ENCODE results near the gene EGFLAM. TPM values are rescaled to one million over a fixed set of nuclear protein-coding genes. Genes with fewer than 3 reads are reported as not detected.
A peak's percentile ranks its signal among the peaks of the same experiment; 100 is the strongest.

Gene EGFLAM
- under 0.01 and 7.0 TPM in 2 replicates for total RNA-seq

DNA sequence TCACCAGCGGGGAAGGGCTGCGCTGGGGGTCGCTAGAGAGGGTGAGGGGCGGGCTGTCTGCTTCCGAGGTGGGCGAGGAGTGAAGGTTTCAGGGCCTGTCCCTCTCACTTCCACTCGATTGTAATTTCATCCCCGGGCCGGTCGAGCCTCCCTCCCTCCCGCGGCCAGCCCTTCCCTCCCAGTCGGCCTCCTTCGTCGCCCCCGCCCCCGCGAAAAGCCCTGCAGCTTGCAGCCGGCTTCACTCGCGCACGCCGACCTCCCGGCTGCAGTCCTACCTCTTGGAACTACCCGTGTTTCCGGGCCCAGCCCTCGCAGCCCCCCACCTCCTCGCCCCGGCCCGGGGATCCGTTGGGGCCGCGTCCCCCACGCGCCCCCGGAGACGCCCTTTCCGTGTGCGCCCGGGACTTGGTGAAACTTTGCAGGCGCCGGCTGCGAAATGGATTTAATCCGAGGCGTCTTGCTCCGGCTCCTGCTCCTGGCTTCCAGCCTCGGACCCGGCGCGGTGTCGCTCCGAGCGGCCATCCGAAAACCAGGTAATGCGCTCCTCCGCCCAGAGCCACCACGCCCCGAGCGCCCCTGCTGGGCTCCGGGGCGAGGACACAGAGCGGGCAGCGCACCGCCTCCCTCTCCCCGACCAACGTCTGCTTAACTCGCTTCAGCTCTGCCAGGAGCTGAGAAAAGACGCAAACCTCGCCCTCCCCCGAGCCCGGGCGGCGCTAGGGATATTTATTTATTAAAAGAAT lies at the start of gene EGFLAM:
TSS of gene EGFLAM (plus strand) at position 241 of the 743 bp plus-strand sequence. CDS start at position 437, 196 bp downstream.
- DNase-seq (ENCODE audit: low read depth): no peak

DNA sequence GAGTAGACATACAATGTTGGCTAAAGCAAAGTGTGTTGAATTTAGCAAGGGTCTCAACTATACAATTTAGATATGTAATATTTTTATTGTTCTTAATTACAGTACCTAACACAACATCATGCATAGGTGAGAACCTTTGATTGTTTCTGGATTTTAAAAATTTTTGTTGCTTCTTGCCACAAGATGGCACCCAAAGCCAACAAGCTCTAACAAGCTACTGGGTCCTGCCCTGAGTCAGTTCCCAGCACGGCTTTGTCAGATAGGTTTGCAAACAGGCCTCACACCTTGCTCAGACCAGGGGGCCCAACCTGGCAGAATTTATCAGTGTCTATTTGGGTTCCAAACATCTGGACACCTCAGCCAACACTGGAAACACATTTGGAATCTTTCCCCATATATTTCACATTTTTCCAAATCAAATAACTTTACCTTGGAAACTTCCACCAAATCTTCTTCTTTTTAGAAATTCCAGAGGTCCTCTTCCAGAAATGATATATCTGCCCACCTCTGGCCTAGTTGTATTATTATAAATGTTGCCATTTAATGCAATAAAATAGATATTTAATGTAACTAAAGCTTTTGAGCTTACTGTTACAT lies 49.5 kb upstream of the EGFLAM start:
- DNase-seq (ENCODE audit: low read depth): peak; percentile 50

DNA sequence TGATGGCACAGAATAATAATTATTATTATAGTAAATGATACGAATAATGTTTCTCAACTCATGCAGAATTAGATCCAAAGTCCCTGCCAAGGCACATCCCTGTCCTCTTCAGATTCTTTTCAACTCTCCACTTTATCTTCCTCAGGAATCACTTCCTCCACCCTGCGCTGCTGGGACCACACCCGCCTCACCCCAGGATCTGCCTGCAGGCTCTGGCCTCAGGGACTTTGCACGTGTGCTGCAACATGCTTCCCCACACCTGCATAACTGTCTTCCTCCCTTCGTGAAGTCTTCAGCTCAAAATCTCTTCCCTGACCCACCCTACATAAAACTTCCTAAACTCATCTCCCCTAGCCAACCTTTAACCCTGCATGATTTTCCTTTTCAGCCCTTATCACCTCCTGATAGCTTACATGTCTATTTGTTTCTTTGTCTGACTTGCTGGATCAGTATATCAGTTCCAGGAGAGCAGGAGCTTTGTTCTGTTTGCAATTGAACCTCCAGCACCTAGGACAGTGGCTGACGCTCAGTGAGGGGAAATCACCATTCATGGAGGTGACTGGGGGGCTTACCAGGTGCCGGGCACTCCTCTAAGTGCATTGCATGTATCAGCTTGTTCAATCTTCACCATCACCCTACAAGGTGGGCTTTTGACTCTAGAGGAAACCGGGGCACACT lies 47.5 kb upstream of the EGFLAM start:
- no peak for DNase-seq (ENCODE audit: low read depth)

DNA sequence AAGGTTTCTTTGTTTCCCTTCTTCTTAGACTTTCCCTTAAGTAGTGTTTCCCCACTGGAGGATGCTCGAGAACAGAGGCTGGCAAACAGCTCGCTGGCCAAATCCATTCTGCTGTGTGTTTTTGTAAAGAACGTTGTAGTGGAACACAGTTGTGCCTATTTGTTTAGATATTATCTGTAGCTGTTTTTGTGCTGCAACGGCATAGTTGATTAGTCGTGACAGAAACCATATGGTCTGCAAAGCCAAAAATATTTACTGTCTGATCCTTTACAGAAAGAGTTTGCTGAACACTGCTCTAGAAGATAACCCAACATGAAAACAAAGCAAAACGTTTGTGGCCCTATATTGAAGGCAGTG lies 47.0 kb upstream of the EGFLAM start:
- DNase-seq (ENCODE audit: low read depth): no peak

DNA sequence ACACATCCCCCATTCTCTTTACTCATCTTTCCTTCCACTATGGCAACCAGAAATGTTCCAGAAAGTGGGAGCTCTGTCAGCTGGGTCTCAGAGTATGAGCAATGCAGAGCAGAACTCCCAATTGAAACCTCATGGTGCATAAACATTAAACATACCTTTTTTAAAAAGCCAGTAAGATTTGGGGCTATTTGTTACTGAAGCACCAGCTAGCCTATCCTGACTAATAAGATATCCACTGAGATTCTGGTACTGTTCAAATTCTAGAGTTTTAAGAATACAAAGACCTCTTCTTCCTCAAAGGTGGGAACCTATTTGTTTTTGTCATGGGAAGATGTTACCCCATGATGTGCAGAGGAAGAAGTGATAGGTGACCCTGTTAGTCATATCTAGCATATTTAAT lies 46.1 kb upstream of the EGFLAM start:
- DNase-seq (ENCODE audit: low read depth): no peak

DNA sequence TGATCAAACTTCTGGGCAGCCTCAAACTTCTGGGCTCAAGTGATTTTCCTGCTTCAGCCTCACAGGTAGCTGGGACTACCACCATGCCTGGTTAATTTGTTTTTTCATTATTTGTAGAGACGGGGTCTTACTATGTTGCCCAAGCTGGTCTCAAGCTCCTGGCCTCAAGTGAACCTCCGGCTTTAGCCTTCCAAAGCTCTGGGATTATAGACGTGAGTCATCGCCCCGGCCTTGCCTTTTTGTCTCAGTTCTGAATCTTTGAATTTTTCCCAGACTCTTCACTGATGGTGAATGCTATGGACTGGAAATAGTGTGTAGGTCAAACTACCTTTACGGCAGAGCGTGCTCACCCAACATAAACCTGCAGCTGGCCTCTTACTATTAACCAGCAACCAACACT lies 32.3 kb upstream of the EGFLAM start:
- DNase-seq (ENCODE audit: low read depth): no peak

DNA sequence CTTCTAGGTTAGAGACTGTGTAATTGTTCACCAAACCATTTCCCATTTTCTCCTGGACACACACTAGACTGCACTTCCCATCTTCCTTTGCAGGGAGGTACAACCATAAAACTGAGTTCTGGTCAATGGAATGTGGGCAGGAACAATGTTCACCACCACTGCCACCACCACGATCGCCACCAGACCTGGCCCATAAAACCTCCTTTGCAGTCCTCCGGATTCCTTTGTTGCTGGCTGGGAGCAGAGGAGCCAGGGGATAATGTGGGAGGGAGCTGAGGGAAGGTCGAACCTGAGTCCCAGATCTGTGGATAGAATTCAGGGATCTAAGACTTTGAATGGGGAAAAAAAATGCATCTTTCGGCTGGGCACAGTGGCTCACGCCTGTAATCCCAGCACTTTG lies 29.4 kb upstream of the EGFLAM start:
- no peak for DNase-seq (ENCODE audit: low read depth)

DNA sequence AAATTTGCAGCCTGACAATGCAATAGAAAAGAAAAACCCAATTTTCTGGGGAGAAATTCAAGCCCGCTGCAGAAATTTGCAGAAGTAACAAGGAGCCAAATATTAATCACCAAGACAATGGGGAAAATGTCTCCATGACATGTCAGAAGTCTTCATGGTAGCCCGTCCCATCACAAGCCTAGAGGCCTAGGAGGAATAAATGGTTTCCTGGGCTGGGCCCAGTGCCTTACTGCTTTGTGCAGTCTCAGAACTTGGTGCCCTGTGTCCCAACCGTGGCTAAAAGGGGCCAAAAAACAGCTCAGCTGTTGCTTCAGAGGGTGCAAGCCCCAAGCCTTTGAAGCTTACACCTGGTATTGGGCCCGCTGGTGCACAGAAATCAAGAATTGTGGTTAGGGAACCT lies 23.6 kb upstream of the EGFLAM start:
- DNase-seq (ENCODE audit: low read depth): no peak

DNA sequence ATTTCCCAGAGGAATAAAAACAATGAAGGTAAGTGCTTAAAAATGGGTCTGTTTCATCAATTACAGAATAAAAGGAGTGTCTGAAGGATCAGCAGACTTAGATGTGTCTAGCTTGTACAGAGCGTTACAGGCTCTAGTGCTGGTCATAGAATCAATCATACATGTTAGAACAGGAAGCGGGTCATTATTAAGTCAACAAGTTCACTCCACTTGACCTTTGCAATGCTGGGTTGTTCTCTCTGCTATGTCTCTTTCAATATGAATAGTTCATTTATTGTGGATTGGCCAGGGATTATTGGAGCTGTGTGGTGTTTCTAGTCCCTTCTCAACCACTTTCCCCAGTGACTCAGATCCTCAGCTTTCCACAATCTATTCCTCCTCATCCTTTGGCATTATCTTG lies 20.7 kb upstream of the EGFLAM start:
- DNase-seq (ENCODE audit: low read depth): no peak

DNA sequence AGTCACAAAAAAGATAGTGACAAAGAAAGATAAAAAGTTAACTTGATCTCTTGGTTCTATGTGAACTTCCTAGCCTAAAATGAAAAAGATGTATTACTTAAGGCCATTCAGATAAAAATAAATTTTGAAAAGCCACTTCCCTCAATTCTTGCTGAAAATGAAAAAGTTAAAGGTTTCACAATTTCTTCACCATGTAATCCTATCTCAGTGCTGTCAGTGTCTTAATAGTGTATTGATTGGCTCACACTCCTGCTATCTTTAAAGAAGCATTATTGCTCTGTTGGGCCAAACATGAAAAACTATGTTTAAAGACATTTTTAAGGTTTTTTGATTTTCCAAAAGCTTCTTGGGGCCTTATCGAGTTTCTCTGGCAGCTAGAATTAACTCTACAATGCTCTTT lies 18.1 kb upstream of the EGFLAM start:
- no peak for DNase-seq (ENCODE audit: low read depth)

DNA sequence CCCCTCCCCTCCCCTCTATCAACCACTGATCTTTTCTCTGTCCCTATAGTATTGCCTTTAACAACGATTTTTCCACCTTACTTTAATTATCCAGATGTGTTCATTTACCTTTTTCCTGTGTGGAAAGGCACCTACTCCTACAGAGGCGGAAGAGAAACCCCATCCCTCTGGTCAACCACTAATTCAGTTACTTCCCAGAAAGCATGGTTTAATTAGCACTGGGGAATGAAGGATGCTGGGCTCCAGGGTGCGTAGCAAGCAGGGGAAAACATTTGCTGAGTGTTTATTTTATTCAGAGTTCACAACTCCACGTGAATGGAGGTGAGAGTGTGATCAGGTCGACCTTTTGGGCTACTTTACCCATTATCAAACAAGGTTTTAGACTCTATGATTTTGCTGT lies 16.7 kb upstream of the EGFLAM start:
- no peak for DNase-seq (ENCODE audit: low read depth)

DNA sequence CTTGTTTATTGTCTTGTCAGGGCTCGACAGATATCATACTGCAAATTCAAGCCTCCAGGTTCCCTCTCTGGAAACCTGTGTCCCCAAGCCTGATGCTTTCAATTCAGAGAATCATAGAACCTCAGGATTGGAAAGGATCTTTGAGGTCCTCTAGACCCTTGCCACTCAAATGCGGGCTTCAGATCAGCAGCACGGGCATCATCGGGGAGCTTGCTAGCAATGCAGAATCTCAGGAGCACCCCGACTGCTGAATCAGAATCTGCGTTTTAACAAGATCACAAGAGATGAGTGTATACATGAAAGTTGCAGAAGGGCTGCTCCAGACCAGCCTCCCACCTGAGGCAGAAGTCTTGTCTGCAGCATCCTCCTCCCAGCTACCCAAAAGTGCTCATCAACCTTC lies 13.1 kb upstream of the EGFLAM start:
- DNase-seq (ENCODE audit: low read depth): no peak

DNA sequence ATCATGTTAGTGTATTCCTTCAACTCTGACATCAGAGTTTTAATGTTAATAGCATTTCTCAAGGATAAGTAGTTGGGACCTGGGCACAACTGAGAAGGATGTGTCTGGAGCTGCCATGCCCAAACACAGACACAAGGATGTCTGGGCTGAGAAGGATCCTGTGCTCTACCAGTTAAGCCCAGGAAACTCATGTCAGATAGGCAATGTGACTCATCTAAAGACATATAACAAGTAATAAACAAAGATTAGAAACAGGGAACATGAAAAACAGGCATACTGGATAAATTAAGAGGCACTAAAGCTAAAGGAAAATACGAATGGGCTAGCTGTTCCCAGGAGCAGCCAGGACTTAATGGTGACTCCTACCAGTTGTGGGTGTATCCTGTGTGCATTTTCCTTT lies 9.1 kb upstream of the EGFLAM start:
- DNase-seq (ENCODE audit: low read depth): no peak

DNA sequence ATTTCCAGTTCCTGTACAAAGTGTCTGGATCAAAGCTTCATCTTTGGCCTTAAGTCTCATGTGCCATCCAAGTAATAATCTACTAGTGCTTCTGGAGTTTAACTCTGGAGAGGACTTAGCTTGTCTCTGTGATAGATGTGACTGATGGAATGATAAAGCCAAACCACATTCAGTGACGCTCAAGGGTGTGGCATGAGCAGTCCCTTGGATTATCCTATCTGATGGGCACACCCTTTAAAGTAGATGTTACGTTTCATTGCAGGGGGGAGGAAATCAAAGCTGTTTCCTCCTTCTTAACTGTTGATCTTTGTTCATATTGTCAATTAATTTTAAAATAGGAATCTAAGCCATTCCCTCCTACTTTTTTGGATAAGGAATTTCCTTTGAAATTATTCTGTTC lies 8.5 kb upstream of the EGFLAM start:
- DNase-seq (ENCODE audit: low read depth): no peak

DNA sequence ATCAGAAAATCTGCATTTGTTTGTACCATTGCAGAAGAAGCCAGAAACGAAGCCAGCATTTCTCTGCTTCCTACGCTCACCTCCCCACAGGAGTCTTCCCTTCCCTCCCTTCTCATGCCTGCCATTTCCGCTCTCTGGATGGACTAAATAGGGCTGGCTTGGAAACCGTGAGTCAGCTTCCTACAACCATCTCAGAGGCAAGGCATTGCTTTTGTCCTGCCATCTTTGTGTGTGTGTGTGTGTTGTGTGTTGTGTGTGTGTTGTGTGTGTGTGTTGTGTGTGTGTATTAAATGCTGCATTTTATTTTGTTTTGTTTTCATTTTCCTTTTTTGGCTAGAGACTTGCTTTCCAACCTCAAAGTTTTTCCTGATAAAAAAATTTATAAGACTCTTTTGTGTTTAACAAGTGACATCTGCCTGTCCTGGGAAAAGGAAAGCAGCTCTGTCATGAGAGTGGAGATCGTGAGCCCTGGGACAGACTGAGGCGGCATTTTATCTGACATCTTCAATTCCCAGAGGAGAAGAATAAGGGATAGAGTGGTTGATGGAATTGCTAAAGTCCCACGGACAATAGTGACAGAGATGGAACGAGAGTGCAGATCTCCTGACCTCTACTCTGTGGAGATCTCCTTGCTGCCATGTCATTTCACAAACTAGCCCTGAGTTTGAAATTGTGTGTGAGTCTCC lies 7.5 kb upstream of the EGFLAM start:
- no peak for DNase-seq (ENCODE audit: low read depth)

DNA sequence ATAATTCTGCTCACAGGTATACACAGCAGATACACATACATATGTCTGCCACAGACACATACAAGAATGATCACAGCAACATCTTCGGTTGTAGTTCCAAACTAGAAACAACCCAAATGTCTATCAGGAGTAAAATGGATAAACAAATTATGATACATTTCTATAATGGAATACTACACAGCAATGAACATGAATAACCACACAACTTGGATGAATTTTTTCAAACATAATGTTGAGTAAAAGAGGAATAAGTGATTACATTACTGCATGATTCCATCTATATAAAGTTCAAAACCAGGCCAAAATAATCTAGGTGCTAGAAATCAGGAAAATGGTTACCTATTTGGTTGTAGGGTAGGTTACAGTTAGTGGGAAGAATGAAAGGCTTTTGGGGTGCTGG lies 4.6 kb upstream of the EGFLAM start:
- DNase-seq (ENCODE audit: low read depth): no peak

DNA sequence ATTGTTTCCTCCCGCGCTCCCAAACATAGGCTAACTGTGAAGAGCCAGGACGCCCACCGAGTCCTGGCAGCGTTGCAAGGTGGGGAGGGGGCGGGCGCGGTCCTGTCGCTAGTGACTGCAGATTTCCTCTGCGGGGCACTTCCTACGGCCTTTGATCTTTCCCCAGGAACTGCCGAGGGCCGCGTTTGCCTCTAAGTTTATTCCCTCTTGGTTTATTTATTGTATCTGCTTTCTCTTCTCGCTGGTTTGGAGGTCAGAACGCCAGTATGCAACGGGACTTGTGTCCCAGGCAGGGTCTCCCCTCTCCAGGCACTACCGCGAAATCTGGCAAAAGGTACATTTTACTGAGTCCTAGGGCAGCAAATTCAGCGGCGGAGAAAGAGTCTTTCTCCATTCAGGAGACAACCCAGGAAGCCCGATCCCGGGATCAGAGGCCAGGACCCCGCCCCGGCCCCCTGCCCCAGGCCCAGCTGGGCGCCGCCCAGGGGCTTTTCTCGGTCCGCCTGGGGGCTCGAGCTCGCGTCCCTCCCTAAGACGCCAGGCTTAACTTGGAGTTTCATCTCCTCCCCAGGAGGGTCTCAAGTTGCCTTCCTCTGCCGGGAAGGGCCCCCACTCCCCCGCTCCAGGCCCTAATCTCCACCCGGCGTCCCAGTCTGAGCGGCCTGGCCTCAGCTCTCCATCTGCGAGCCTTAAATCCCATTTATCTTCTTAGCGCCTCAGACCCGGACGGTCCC lies 884 bp upstream of the EGFLAM start:
- no peak for DNase-seq (ENCODE audit: low read depth)

DNA sequence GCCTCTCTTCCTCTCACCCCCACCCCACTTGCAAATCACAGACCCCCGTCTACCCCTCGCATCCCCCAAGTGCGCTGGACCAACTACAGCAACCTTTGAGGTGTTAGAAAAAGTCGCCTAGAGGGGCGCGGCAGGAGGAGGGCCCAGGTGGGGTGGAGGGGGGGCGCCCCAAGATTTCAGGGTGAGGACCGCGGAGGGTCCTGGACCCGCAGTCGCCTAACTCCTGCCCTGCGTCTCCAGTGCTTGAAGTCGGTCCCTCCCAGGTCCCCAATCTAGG lies 379 bp upstream of the EGFLAM start:
- no peak for DNase-seq (ENCODE audit: low read depth)

DNA sequence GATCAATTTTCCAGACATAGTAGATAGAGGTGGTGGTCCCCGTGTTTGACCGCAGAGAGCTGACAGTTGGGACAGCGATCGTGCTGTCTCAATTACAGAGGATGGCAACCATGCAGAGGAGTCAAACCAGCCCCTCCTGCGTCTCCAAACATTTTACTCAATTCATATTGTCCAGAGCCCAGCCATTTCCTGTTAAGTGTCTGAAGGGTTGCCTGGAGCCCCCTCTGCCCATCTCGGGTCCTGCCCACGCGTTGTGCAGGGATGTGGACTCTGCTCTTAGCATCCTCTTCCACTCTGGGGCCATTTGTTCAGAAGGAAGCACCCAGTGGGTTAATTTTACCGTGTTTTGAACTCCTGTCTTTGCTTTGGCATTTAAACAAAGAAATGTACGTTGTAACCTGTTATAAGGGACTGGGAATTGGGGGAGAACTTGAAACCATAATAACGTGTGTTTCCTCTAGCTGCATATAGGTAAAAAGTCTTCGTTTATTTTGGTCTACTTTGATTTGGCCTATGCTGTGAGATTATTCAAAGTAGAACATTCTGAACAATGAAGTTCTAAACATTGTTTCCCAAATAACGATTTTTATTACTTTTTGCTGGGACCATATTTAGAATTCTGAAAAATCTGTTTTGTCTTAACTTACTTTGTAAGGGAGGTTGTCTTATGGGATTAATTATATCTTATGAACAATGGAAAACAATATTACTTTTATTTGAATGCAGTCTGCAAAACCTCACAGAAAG lies 876 bp downstream of the EGFLAM start:
- DNase-seq (ENCODE audit: low read depth): no peak

DNA sequence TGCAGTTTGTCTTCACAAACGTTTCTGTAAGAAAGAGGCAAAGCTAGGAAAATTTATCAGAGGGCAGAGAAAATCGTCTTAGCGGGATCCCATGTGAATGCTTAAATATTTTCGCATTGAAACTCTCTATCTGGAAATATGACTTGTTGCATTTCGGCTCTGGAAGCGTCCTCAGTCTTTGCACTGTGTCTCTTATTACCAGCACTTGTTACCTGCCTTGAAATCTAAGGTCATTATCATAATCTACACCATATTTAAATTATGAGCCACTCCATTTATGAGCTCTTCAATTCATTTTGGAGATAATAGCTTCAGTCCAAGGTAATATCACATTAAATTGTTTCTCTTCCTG lies 1.4 kb downstream of the EGFLAM start:
- no peak for DNase-seq (ENCODE audit: low read depth)

DNA sequence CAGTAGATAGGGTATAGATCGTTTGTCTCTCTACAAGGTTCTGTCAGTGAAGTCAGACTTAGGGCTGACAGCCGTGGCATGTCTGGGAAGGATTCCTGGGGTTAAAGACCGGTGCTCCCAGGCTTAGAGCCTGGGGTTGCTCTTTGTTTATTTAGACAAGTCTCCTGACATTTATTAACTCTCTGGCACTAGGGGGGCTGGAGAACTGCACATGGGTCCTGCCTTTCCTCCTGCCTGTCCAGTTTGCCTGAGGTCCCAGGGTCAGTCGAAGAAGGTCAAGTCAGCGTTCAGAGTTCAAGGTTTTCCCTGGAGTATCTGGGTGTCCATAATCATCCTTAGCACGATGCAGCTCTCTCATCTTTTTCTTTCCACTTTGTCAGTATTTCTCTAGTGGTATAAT lies 5.6 kb downstream of the EGFLAM start:
- no peak for DNase-seq (ENCODE audit: low read depth)
